Endothelial cell of umbilical vein (primary cell): Measurements from ENCODE around the gene GNB1L. TPM values are rescaled to one million over a fixed set of nuclear protein-coding genes. Genes with fewer than 3 reads are reported as not detected.

ENCODE experiments used
- BruUV-seq: library from RNA; stranded (reverse); fragments of 400-500 nt; replicated peaks from 2 replicates; lab custom pipeline; 2021; lab: Mats Ljungman, UMichigan
- CTCF ChIA-PET: fragments of 300-600, 350-600 bp; sonication (Branson Sonifier 250); formaldehyde crosslinking; loops from one replicate; lab custom pipeline; 2021; ENCODE audit warnings: antibody characterized with exemption, inconsistent platforms; lab: Charles Lee
- POLR2A ChIA-PET: fragments of 300-600, 350-600 bp; sonication (Branson Sonifier 250); formaldehyde crosslinking; loops from one replicate; lab custom pipeline; 2021; ENCODE audit warnings: antibody characterized with exemption, inconsistent platforms; lab: Charles Lee
- DNase-seq: peaks from one replicate; pipeline ENCODE4 v3.0.0-alpha.2; 2011; ENCODE audit warnings: low read depth, low spot score
- FAIRE-seq: peaks from 2 replicates; lab custom pipeline; 2011; peaks lifted over from hg19 to GRCh38; lab: Jason Lieb, UNC
- H2AFZ ChIP-seq: 2 replicates; pipeline ENCODE4 v1.6.0; 2012; ENCODE audit warnings: low read depth, low read length, control low read depth, inconsistent platforms
- H3K27ac ChIP-seq: 2 replicates; pipeline ENCODE4 v1.5.1; 2011; ENCODE audit warnings: low read depth, mild to moderate bottlenecking, control low read depth, low read length, moderate library complexity; ENCODE audit not compliant: insufficient read depth
- H3K27me3 ChIP-seq, 2 experiments: 2 replicates each; pipeline versions ENCODE4 v1.6.0 to v1.6.1; 2011; ENCODE audit warnings: low read length in 2 of 2, mixed read lengths in 1 of 2; ENCODE audit not compliant: control insufficient read depth in 2 of 2, insufficient read depth in 2 of 2
- H3K36me3 ChIP-seq, 2 experiments: 2 replicates in 1 of 2; 3 replicates in 1 of 2; pipeline ENCODE4 v1.5.1; 2011; ENCODE audit warnings: low read length in 2 of 2, mild to moderate bottlenecking in 1 of 2, moderate library complexity in 1 of 2; ENCODE audit not compliant: control insufficient read depth in 2 of 2, insufficient read depth in 2 of 2; ENCODE audit errors: extremely low read depth in 1 of 2
- H3K4me1 ChIP-seq: 3 replicates; pipeline ENCODE4 v1.5.1; 2011; ENCODE audit warnings: mild to moderate bottlenecking, low read length; ENCODE audit not compliant: control insufficient read depth, insufficient read depth; ENCODE audit errors: extremely low read depth
- H3K4me2 ChIP-seq: 2 replicates; pipeline ENCODE4 v1.6.1; 2011; ENCODE audit warnings: low read length, control low read depth, mixed read lengths; ENCODE audit not compliant: insufficient read depth
- H3K4me3 ChIP-seq, 3 experiments: fragments of 200-600 bp in 1 of 3; sonication (generic), shearing (Covaris generic) in 1 of 3; replicated peaks in 1 of 3; 2 replicates each; pipeline ENCODE4 v1.5.1; 2011 to 2016; ENCODE audit warnings: control low read depth in 3 of 3, low read length in 3 of 3, mild to moderate bottlenecking in 2 of 3, inconsistent platforms in 1 of 3, low read depth in 1 of 3, moderate library complexity in 1 of 3; ENCODE audit not compliant: insufficient read depth in 1 of 3
- H3K79me2 ChIP-seq: 2 replicates; pipeline ENCODE4 v1.6.0; 2012; ENCODE audit warnings: low read length, inconsistent platforms; ENCODE audit not compliant: control insufficient read depth, insufficient read depth
- H3K9ac ChIP-seq: replicated peaks from 2 replicates; pipeline ENCODE3; 2011; ENCODE audit warnings: low read length, control low read depth; ENCODE audit not compliant: insufficient read depth; ENCODE audit errors: extremely low read depth
- H3K9me1 ChIP-seq: replicated peaks from 3 replicates; pipeline ENCODE4 v1.6.0; 2011; ENCODE audit warnings: mild to moderate bottlenecking, low read length; ENCODE audit not compliant: control insufficient read depth, insufficient read depth; ENCODE audit errors: extremely low read depth
- H3K9me3 ChIP-seq: replicated peaks from 2 replicates; pipeline ENCODE4 v1.5.1; 2012; ENCODE audit warnings: low read length, inconsistent platforms; ENCODE audit not compliant: control insufficient read depth, insufficient read depth
- H4K20me1 ChIP-seq: replicated peaks from 2 replicates; pipeline ENCODE3; 2011; ENCODE audit warnings: mild to moderate bottlenecking, low read length; ENCODE audit not compliant: control insufficient read depth, insufficient read depth; ENCODE audit errors: extremely low read depth
- JUN ChIP-seq: IDR thresholded peaks from 2 replicates; pipeline ENCODE4 v1.6.1; 2011; ENCODE audit warnings: borderline replicate concordance, low read depth; ENCODE audit not compliant: insufficient read length, insufficient read depth
- POLR2A ChIP-seq: IDR thresholded peaks from 2 replicates; pipeline ENCODE4 v1.6.1; 2012; ENCODE audit warnings: low read depth, mild to moderate bottlenecking, control low read depth, low read length
- POLR2AphosphoS5 ChIP-seq: IDR thresholded peaks from 2 replicates; pipeline ENCODE4 v1.6.1; 2012; ENCODE audit warnings: low read depth, mild to moderate bottlenecking, control low read depth, low read length, moderate library complexity; ENCODE audit not compliant: insufficient read depth
- dilution Hi-C: fragments of 300-500 bp; cut with MboI; formaldehyde crosslinking; loops from one replicate; pipeline ENCODE4 v1.15.0; 2019; ENCODE audit warnings: low sequenced_read_pairs; ENCODE audit not compliant: extremely low pct_ligation_motif_present
- intact Hi-C: fragments of 100-400 bp; cut with micrococcal nuclease; formaldehyde crosslinking; loops from one replicate; pipeline ENCODE4 v1.10.0; 2022
- polyA plus RNA-seq, 4 experiments: library from polyadenylated mRNA; depleted of rRNA in 3 of 4; stranded (reverse) in 3 of 4; unstranded in 1 of 4; fragments of >200 nt; gene quantifications; 2 replicates each; pipeline versions ENCODE4 v1.2.1 to v1.2.3, GENCODE V29; 2011 to 2012; ENCODE audit warnings: missing spikeins in 1 of 4
- total RNA-seq: library from RNA; stranded (reverse); gene quantifications from 2 replicates; pipeline ENCODE4 v1.2.3, GENCODE V29; 2021
- TF ChIP-seq, protein P1 (sequence below), 2 donors: IDR thresholded peaks; 1 replicate in 1 of 2; 2 replicates in 1 of 2; pipeline ENCODE4 v1.5.1; 2011; ENCODE audit warnings: low read length in 2 of 2, mild to moderate bottlenecking in 2 of 2, moderate library complexity in 2 of 2, control low read depth in 1 of 2, inconsistent platforms in 1 of 2, low read depth in 1 of 2; ENCODE audit not compliant: insufficient read depth in 1 of 2; ENCODE audit errors: extremely low read depth in 1 of 2

The GNB1L gene
- total and polyA plus RNA-seq, 2 donors (not counting 3 experiments of a cell fraction or from before 2014, with no cell fraction given), result 5.4 to 5.9 TPM

DNA sequence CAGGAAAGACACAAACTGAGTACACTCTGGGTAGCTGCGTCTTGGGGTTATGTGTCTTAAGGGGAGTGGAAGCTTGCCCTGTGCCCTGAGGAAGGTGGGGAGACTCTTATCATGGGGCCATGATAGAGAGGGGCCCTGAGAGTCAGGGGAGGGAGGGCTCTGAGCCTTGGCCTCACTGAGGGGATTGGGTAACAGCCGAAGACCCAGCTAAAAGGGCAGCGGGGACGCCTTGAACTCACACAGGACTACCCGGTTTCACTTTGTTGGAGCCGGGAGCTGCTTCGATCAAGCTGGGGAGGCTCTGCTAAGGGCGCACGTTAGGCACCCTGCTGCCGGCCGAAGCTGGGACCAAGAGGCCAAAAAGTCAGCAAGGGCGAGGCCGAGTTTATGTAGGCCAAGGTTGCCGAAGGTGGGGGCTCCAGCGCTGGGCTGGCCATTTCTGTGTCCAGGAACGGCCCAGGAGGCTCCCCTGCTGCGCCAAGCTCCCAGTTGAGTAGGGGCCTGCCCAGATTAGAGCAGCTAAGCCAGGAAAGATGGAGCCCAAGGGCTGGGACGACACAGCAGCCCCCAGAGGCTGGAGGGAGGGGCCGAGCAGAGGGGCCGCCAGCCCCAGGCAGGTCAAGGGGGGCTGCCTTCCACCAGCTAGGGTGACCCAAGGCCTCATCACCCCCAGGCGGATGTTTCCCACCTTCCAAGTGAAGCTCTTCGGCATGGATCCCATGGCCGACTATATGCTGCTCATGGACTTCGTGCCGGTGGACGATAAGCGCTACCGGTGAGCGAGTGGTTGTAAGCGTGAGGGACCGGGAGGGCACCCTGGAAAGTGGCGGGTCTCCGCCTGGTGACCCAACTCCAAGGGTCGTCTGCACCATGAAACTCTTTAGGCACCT lies 91.9 kb downstream of the GNB1L start:
- TF ChIP-seq POLR2AphosphoS5 (no peak), POLR2A (no peak), JUN (no peak)
- TF ChIP-seq, protein P1, sequence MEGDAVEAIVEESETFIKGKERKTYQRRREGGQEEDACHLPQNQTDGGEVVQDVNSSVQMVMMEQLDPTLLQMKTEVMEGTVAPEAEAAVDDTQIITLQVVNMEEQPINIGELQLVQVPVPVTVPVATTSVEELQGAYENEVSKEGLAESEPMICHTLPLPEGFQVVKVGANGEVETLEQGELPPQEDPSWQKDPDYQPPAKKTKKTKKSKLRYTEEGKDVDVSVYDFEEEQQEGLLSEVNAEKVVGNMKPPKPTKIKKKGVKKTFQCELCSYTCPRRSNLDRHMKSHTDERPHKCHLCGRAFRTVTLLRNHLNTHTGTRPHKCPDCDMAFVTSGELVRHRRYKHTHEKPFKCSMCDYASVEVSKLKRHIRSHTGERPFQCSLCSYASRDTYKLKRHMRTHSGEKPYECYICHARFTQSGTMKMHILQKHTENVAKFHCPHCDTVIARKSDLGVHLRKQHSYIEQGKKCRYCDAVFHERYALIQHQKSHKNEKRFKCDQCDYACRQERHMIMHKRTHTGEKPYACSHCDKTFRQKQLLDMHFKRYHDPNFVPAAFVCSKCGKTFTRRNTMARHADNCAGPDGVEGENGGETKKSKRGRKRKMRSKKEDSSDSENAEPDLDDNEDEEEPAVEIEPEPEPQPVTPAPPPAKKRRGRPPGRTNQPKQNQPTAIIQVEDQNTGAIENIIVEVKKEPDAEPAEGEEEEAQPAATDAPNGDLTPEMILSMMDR (IDR thresholded peaks at IDR 0.05; ENCODE audit: extremely low read depth in 1 of 2, insufficient read depth in 1 of 2, low read depth in 1 of 2, low read length in 2 of 2), result no peak
- Histone ChIP-seq H2AFZ (no peak overlapping the region), H3K27me3 (peaks cover 19 to 32% of the 10 kb centered on the region in 2 experiments), H3K4me3 (peak overlapping the region in 2 of 3 experiments; percentile 49 to 50), H3K27ac (peak overlapping the region; percentile 12), H3K79me2 (peaks cover 31% of the 10 kb centered on the region), H3K4me2 (peak overlapping the region; percentile 49), H3K9me1 (no peaks in the 10 kb centered on the region), H3K9ac (peak overlapping the region; percentile 29), H3K36me3 (peaks cover 0 to under 1% of the 10 kb centered on the region in 2 experiments), H3K9me3 (no peaks in the 10 kb centered on the region), H3K4me1 (peaks cover 14% of the 10 kb centered on the region), H4K20me1 (no peaks in the 10 kb centered on the region)
- ChIA-PET CTCF (interaction anchor here (0.9 to 4.4 kb wide), 4 partner anchors 8 to 147 kb away, joined by 3 to 18 read pairs (median 10); no protein-coding TSS in a partner anchor), POLR2A (no interaction called here)
- peak; percentile 35 for DNase-seq
- FAIRE-seq, result no peak
- intact Hi-C loops, result no loop called here
- dilution Hi-C loops, result no loop called here
- no TSS peak for BruUV-seq
